Measurements from ENCODE around the gene DOCK9.

GRCh38 chr13:98890186-98890585 is 87.7 kb downstream of the DOCK9 start:
- TF ChIP-seq FOS (IDR thresholded peaks at IDR 0.05; ENCODE audit: borderline replicate concordance, insufficient read depth, low read length) = no peak
- TF ChIP-seq, protein P1, sequence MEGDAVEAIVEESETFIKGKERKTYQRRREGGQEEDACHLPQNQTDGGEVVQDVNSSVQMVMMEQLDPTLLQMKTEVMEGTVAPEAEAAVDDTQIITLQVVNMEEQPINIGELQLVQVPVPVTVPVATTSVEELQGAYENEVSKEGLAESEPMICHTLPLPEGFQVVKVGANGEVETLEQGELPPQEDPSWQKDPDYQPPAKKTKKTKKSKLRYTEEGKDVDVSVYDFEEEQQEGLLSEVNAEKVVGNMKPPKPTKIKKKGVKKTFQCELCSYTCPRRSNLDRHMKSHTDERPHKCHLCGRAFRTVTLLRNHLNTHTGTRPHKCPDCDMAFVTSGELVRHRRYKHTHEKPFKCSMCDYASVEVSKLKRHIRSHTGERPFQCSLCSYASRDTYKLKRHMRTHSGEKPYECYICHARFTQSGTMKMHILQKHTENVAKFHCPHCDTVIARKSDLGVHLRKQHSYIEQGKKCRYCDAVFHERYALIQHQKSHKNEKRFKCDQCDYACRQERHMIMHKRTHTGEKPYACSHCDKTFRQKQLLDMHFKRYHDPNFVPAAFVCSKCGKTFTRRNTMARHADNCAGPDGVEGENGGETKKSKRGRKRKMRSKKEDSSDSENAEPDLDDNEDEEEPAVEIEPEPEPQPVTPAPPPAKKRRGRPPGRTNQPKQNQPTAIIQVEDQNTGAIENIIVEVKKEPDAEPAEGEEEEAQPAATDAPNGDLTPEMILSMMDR (IDR thresholded peaks at IDR 0.05; ENCODE audit: extremely low read depth in 1 of 2, insufficient read depth in 1 of 2, low read depth in 1 of 2, low read length in 2 of 2) = no peak
- TF ChIP-seq GATA2 (IDR thresholded peaks at IDR 0.05; ENCODE audit: insufficient read depth, insufficient read length, low read depth, low read length) = no peak
- TF ChIP-seq POLR2A (IDR thresholded peaks at IDR 0.05; ENCODE audit: low read depth, low read length) = no peak
- TF ChIP-seq, protein P2, sequence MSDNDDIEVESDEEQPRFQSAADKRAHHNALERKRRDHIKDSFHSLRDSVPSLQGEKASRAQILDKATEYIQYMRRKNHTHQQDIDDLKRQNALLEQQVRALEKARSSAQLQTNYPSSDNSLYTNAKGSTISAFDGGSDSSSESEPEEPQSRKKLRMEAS (IDR thresholded peaks at IDR 0.05; ENCODE audit: insufficient read depth, insufficient read length) = peak; percentile 66
- TF ChIP-seq POLR2AphosphoS5 (IDR thresholded peaks at IDR 0.05; ENCODE audit: insufficient read depth, low read depth, low read length) = peak; percentile 12

Measured in endothelial cell of umbilical vein (primary cell).